ENCODE results near the gene KRTAP2-3. TPM values are rescaled to one million over a fixed set of nuclear protein-coding genes. Genes with fewer than 3 reads are reported as not detected.
A peak's percentile ranks its signal among the peaks of the same experiment; 100 is the strongest.

The KRTAP2-3 gene
- total and polyA plus RNA-seq, 2 of the 4 experiments (the other 2 are of a cell fraction): 1.4 to 35.2 TPM

DNA sequence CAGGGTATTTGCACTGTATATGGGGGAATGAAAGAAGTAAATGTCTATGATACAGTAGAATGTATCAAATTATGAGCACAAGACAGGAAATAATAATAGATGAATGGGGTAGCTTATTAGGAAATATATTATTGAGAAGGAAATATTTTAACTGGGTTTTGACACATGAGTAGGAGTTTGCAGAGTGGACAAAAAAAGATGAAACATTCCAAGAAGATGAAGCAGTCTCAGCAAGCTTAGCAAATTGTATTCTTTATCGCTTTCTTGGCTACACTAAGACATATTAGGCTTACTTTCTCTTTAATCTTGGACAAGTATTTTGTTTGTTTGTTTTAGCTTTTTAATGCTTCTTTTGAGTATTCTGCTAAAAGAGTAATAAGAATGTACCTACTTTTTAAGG, 44.0 kb upstream of the KRTAP2-3 start:
- Histone ChIP-seq H3K9me1 (ENCODE audit: insufficient read depth, low read length) (peaks cover 4% of the 10 kb centered on the region), H3K27me3 (ENCODE audit: control insufficient read depth, insufficient read depth, low read length) (no peaks in the 10 kb centered on the region), H2BK120ac (ENCODE audit: low read depth, low read length) (peak overlapping the region; percentile 96), H4K91ac (ENCODE audit: insufficient read depth, low read depth, low read length) (peak overlapping the region; percentile 52), H2AK5ac (ENCODE audit: low read depth, low read length) (no peak overlapping the region), H2AK9ac (replicated peaks; ENCODE audit: low read depth, low read length, poor library complexity) (no peak overlapping the region), H4K20me1 (ENCODE audit: insufficient read depth, low read length) (no peaks in the 10 kb centered on the region), H3K27ac (ENCODE audit: insufficient read depth, low read length) (no peak overlapping the region), H3K9ac (ENCODE audit: low read depth, low read length) (no peak overlapping the region), H3K4me2 (ENCODE audit: low read depth, low read length) (no peak overlapping the region), H2BK20ac (ENCODE audit: low read depth, low read length) (peak overlapping the region; percentile 72), H3K14ac (replicated peaks; ENCODE audit: low read depth, low read length) (peak overlapping the region; percentile 90; the same call in 1 of the 2 replicates), H2AFZ (replicated peaks; ENCODE audit: low read length, poor library complexity) (no peak overlapping the region), H2BK15ac (ENCODE audit: low read depth, low read length) (no peak overlapping the region; the same call in 2 of the 3 replicates), H3K36me3 (ENCODE audit: control insufficient read depth, insufficient read depth, low read length) (no peaks in the 10 kb centered on the region), H3K18ac (ENCODE audit: low read depth, low read length) (peak overlapping the region; percentile 96; the same call in 1 of the 2 replicates), H2BK5ac (ENCODE audit: low read depth, low read length, poor library complexity, severe bottlenecking) (peak overlapping the region; percentile 94), H3K9me3 (ENCODE audit: control insufficient read depth, insufficient read depth, low read length) (no peaks in the 10 kb centered on the region), H3K56ac (ENCODE audit: extremely low read depth, insufficient read depth, low read length) (peak overlapping the region; percentile 38; the same call in 1 of the 2 replicates), H3K79me1 (ENCODE audit: low read depth in 1 of 2, low read length in 2 of 2) (no peaks in the 10 kb centered on the region), H3K4ac (ENCODE audit: low read depth, low read length) (peak overlapping the region; percentile 5; the same call in 1 of the 2 replicates), H4K5ac (ENCODE audit: low read depth, low read length) (peak overlapping the region; percentile 30; the same call in 1 of the 2 replicates), H3K4me3 (ENCODE audit: insufficient read depth, low read depth, low read length) (no peak overlapping the region), H3K4me1 (ENCODE audit: control insufficient read depth, insufficient read depth, low read length) (0 out of 2 replicates have a peak, but pooled peaks cover 2% of the 10 kb centered on the region), H4K8ac (ENCODE audit: low read depth in 2 of 2, low read length in 2 of 2) (peak overlapping the region; percentile 42 to 79; a peak in 2 of 4 replicates), H3K23ac (ENCODE audit: low read depth, low read length) (peak overlapping the region; percentile 38; the same call in 1 of the 2 replicates)
- in situ Hi-C loops (cut with MboI; ENCODE audit: low sequenced_read_pairs): no loop called here
- no CpG with 5 or more reads among the region's 1 CpG for WGBS, 2 experiments (ENCODE audit: extremely low coverage in 2 of 2, insufficient read length in 1 of 2)
- ChIA-PET CTCF (interaction anchor here (0.7 kb wide), 1 partner anchor 218 kb away, joined by 3 read pairs; no protein-coding TSS in a partner anchor), POLR2A (ENCODE audit: unreplicated experiment) (no interaction called here)
- intact Hi-C loops (cut with micrococcal nuclease): no loop called here
- BruUV-seq (replicated peaks): no TSS peak
- ATAC-seq (ENCODE audit: low read depth) (peak; percentile 21), DNase-seq (peak; percentile 34)
- TF ChIP-seq MAFK (IDR thresholded peaks at IDR 0.05; ENCODE audit: low read depth, low read length) (peak; percentile 23; the same call in 1 of the 2 replicates), CEBPB (IDR thresholded peaks at IDR 0.05; ENCODE audit: low read depth, low read length) (no peak)
- dilution Hi-C loops (cut with HindIII; ENCODE audit: low sequenced_read_pairs, unreplicated experiment): no loop called here
